Measurements from ENCODE around the gene DCC.

GRCh38 chr18:52439457-52439856 is 99.5 kb downstream of the DCC start:
- TF ChIP-seq, protein P1, sequence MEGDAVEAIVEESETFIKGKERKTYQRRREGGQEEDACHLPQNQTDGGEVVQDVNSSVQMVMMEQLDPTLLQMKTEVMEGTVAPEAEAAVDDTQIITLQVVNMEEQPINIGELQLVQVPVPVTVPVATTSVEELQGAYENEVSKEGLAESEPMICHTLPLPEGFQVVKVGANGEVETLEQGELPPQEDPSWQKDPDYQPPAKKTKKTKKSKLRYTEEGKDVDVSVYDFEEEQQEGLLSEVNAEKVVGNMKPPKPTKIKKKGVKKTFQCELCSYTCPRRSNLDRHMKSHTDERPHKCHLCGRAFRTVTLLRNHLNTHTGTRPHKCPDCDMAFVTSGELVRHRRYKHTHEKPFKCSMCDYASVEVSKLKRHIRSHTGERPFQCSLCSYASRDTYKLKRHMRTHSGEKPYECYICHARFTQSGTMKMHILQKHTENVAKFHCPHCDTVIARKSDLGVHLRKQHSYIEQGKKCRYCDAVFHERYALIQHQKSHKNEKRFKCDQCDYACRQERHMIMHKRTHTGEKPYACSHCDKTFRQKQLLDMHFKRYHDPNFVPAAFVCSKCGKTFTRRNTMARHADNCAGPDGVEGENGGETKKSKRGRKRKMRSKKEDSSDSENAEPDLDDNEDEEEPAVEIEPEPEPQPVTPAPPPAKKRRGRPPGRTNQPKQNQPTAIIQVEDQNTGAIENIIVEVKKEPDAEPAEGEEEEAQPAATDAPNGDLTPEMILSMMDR (conservative IDR thresholded peaks at IDR 0.05; ENCODE audit: low read depth, low read length), result no peak
- no peak for TF ChIP-seq EZH2 (IDR thresholded peaks at IDR 0.05; ENCODE audit: low read length, unreplicated experiment)

Data from PC-3 (cell line).